ENCODE data around the gene GRIPAP1.
"Not testable (repeated sequence)": the region's sequence is repeated elsewhere in the genome, so short reads cannot be mapped to it uniquely, and the experiment has no call there.

The GRIPAP1 gene

GRCh38 chrX:48998391-48998790 lies 3.7 kb downstream of the GRIPAP1 start:
- TF ChIP-seq Cebpa-rat (IDR thresholded peaks at IDR 0.05), result no peak

GRCh38 chrX:48997865-48998264 lies 4.2 kb downstream of the GRIPAP1 start:
- Histone ChIP-seq H3K4me2 (no peak overlapping the region), H3K4me3 (no peak overlapping the region), H3K36me3 (peaks cover 50% of the 10 kb centered on the region), H3K27me3 (peaks cover 43% of the 10 kb centered on the region), H4K20me1 (peaks cover 80% of the 10 kb centered on the region), H3K9ac (no peak overlapping the region), H3K4me1 (peaks cover 8% of the 10 kb centered on the region; the same call in 1 of the 2 replicates), H3K27ac (no peak overlapping the region), H3K9me3 (peaks cover 5% of the 10 kb centered on the region; the same call in 1 of the 2 replicates)
- no peak for TF ChIP-seq Cebpa-rat (IDR thresholded peaks at IDR 0.05)

More at GRCh38 chrX:48998391-48998790, 3.7 kb downstream of the GRIPAP1 start:
- Histone ChIP-seq H3K27ac (no peak overlapping the region), H3K4me1 (peaks cover 8% of the 10 kb centered on the region; the same call in 1 of the 2 replicates), H3K9me3 (peaks cover 5% of the 10 kb centered on the region; the same call in 1 of the 2 replicates), H3K4me3 (no peak overlapping the region), H3K27me3 (peaks cover 40% of the 10 kb centered on the region), H3K4me2 (no peak overlapping the region), H4K20me1 (peaks cover 75% of the 10 kb centered on the region), H3K9ac (no peak overlapping the region), H3K36me3 (peaks cover 45% of the 10 kb centered on the region)

- no peak overlapping the region for H3K9ac ChIP-seq
- H4K20me1 ChIP-seq, result peaks cover 84% of the 10 kb centered on the region
- H3K27me3 ChIP-seq, result peaks cover 47% of the 10 kb centered on the region
- peaks cover 54% of the 10 kb centered on the region for H3K36me3 ChIP-seq
- no peak for TF ChIP-seq Cebpa-rat (IDR thresholded peaks at IDR 0.05)
- peaks cover 5% of the 10 kb centered on the region; the same call in 1 of the 2 replicates for H3K9me3 ChIP-seq
- no peak overlapping the region for H3K4me2 ChIP-seq
- no peak overlapping the region for H3K4me3 ChIP-seq
- H3K27ac ChIP-seq, result no peak overlapping the region
- H3K4me1 ChIP-seq, result peaks cover 8% of the 10 kb centered on the region; the same call in 1 of the 2 replicates
These were observed 4.6 kb downstream of the GRIPAP1 start for GRCh38 chrX:48997455-48997854.

- Histone ChIP-seq H4K20me1 (peaks cover 85% of the 10 kb centered on the region), H3K4me3 (no peak overlapping the region), H3K36me3 (peaks cover 59% of the 10 kb centered on the region), H3K9ac (no peak overlapping the region), H3K27me3 (peaks cover 51% of the 10 kb centered on the region), H3K27ac (no peak overlapping the region), H3K9me3 (peaks cover 5% of the 10 kb centered on the region; the same call in 1 of the 2 replicates), H3K4me2 (no peak overlapping the region), H3K4me1 (peaks cover 8% of the 10 kb centered on the region; the same call in 1 of the 2 replicates)
- no peak for TF ChIP-seq Cebpa-rat (IDR thresholded peaks at IDR 0.05)
These were observed 5.1 kb downstream of the GRIPAP1 start for GRCh38 chrX:48996969-48997368.

GRCh38 chrX:48992341-48992740 lies 9.7 kb downstream of the GRIPAP1 start:
- Histone ChIP-seq H3K4me2 (no peak overlapping the region), H3K9ac (no peak overlapping the region), H4K20me1 (peaks cover 74% of the 10 kb centered on the region), H3K27ac (no peak overlapping the region), H3K27me3 (peaks cover 67% of the 10 kb centered on the region), H3K4me1 (no peaks in the 10 kb centered on the region), H3K9me3 (no peaks in the 10 kb centered on the region), H3K4me3 (no peak overlapping the region), H3K36me3 (peaks cover 76% of the 10 kb centered on the region)
- TF ChIP-seq Cebpa-rat (IDR thresholded peaks at IDR 0.05), result no peak

GRCh38 chrX:48989483-48989882 lies 12.6 kb downstream of the GRIPAP1 start:
- Histone ChIP-seq H3K4me2 (no peak overlapping the region), H4K20me1 (peaks cover 48% of the 10 kb centered on the region), H3K4me3 (no peak overlapping the region), H3K9me3 (no peaks in the 10 kb centered on the region), H3K36me3 (peaks cover 71% of the 10 kb centered on the region), H3K4me1 (no peaks in the 10 kb centered on the region), H3K9ac (no peak overlapping the region), H3K27me3 (peaks cover 58% of the 10 kb centered on the region), H3K27ac (no peak overlapping the region)
- no peak for TF ChIP-seq Cebpa-rat (IDR thresholded peaks at IDR 0.05)

- no peak for TF ChIP-seq Cebpa-rat (IDR thresholded peaks at IDR 0.05)
- no peak overlapping the region for H3K27ac ChIP-seq
- H3K9me3 ChIP-seq, result no peaks in the 10 kb centered on the region
- peaks cover 74% of the 10 kb centered on the region for H3K36me3 ChIP-seq
- peaks cover 51% of the 10 kb centered on the region for H3K27me3 ChIP-seq
- no peak overlapping the region for H3K4me3 ChIP-seq
- H3K9ac ChIP-seq, result no peak overlapping the region
- no peak overlapping the region for H3K4me2 ChIP-seq
- H3K4me1 ChIP-seq, result no peaks in the 10 kb centered on the region
- peaks cover 27% of the 10 kb centered on the region for H4K20me1 ChIP-seq
These were observed 18.2 kb downstream of the GRIPAP1 start for GRCh38 chrX:48983896-48984295.

- TF ChIP-seq Cebpa-rat (IDR thresholded peaks at IDR 0.05), result no peak
- Histone ChIP-seq H3K9me3 (no peaks in the 10 kb centered on the region), H3K4me1 (no peaks in the 10 kb centered on the region), H3K9ac (no peak overlapping the region), H4K20me1 (peaks cover 25% of the 10 kb centered on the region), H3K4me2 (no peak overlapping the region), H3K36me3 (peaks cover 74% of the 10 kb centered on the region), H3K27me3 (peaks cover 49% of the 10 kb centered on the region), H3K27ac (no peak overlapping the region), H3K4me3 (no peak overlapping the region)
These were observed 19.0 kb downstream of the GRIPAP1 start for GRCh38 chrX:48983081-48983480.

GRCh38 chrX:48981178-48981577 lies 20.9 kb downstream of the GRIPAP1 start:
- no peaks in the 10 kb centered on the region for H3K9me3 ChIP-seq
- peaks cover 26% of the 10 kb centered on the region for H4K20me1 ChIP-seq
- peaks cover 84% of the 10 kb centered on the region for H3K36me3 ChIP-seq
- H3K27me3 ChIP-seq, result peaks cover 59% of the 10 kb centered on the region
- H3K9ac ChIP-seq, result no peak overlapping the region
- H3K4me1 ChIP-seq, result no peaks in the 10 kb centered on the region
- H3K4me2 ChIP-seq, result no peak overlapping the region
- H3K4me3 ChIP-seq, result no peak overlapping the region
- H3K27ac ChIP-seq, result no peak overlapping the region
- TF ChIP-seq Cebpa-rat (IDR thresholded peaks at IDR 0.05), result no peak

GRCh38 chrX:48980341-48980740 lies 21.7 kb downstream of the GRIPAP1 start:
- peaks cover 91% of the 10 kb centered on the region for H3K36me3 ChIP-seq
- H3K4me1 ChIP-seq, H3K4me3 ChIP-seq, H3K27ac ChIP-seq, H3K9ac ChIP-seq, H3K9me3 ChIP-seq, H3K4me2 ChIP-seq: not testable (repeated sequence)
- H3K27me3 ChIP-seq, result peaks cover 63% of the 10 kb centered on the region
- H4K20me1 ChIP-seq, result peaks cover 34% of the 10 kb centered on the region

- Histone ChIP-seq H3K27me3 (peaks cover 67% of the 10 kb centered on the region), H3K36me3 (peaks cover 88% of the 10 kb centered on the region), H3K9me3 (no peaks in the 10 kb centered on the region)
These were observed 23.8 kb downstream of the GRIPAP1 start for GRCh38 chrX:48978226-48978625.

More at GRCh38 chrX:48978226-48978625, 23.8 kb downstream of the GRIPAP1 start:
- no peak overlapping the region for H3K4me3 ChIP-seq
- H3K4me1 ChIP-seq, result no peaks in the 10 kb centered on the region
- H3K27ac ChIP-seq, result no peak overlapping the region
- no peak overlapping the region for H3K4me2 ChIP-seq
- peaks cover 35% of the 10 kb centered on the region for H4K20me1 ChIP-seq
- H3K9ac ChIP-seq, result no peak overlapping the region
- TF ChIP-seq Cebpa-rat (IDR thresholded peaks at IDR 0.05), result no peak

Data from BLaER1 (cell line).